NCI-H524 (cell line): ENCODE results near the gene PDILT.

Source experiments
- DNase-seq, 2 experiments: peaks; one replicate each; lab custom pipeline; 2025; lab: John Stamatoyannopoulos, UW

PDILT gene

GRCh38 chr16:20359997-20360396 lies 44.5 kb downstream of the PDILT start:
- DNase-seq, result peak in 1 of 2 experiments; percentile 1

- DNase-seq, result no peak
These were observed 49.3 kb downstream of the PDILT start for GRCh38 chr16:20355114-20355782.

GRCh38 chr16:20353379-20353778 lies 51.2 kb downstream of the PDILT start:
- no peak for DNase-seq

- DNase-seq, result no peak
These were observed 51.9 kb downstream of the PDILT start, which contains the start of gene UMOD for GRCh38 chr16:20352615-20353014. TSS of gene UMOD (minus strand) at chr16:20352715. CDS start at chr16:20350737, 1,978 bp downstream.

- DNase-seq, result no peak
These were observed 54.9 kb downstream of the PDILT start for GRCh38 chr16:20349615-20350014.

GRCh38 chr16:20348365-20349185 lies 56.0 kb downstream of the PDILT start:
- peak in 1 of 2 experiments; percentile 8 for DNase-seq

- no peak for DNase-seq
These were observed 56.7 kb downstream of the PDILT start for GRCh38 chr16:20347666-20348364.

GRCh38 chr16:20344611-20345010 lies 59.9 kb downstream of the PDILT start:
- DNase-seq, result no peak

GRCh38 chr16:20339744-20340143 lies 64.8 kb downstream of the PDILT start:
- DNase-seq, result no peak

- DNase-seq, result no peak
These were observed 67.6 kb downstream of the PDILT start for GRCh38 chr16:20336955-20337354.

GRCh38 chr16:20334396-20334795 lies 70.1 kb downstream of the PDILT start:
- no peak for DNase-seq

GRCh38 chr16:20333120-20333519 lies 71.4 kb downstream of the PDILT start:
- no peak for DNase-seq

- DNase-seq, result no peak
These were observed 72.1 kb downstream of the PDILT start for GRCh38 chr16:20332411-20332810.

GRCh38 chr16:20331635-20332034 lies 72.9 kb downstream of the PDILT start:
- no peak for DNase-seq

GRCh38 chr16:20329392-20330138 lies 75.0 kb downstream of the PDILT start:
- DNase-seq, result no peak

- no peak for DNase-seq
These were observed 77.0 kb downstream of the PDILT start, which contains the start of gene GP2 for GRCh38 chr16:20327444-20328041. TSS of gene GP2 (minus strand) at chr16:20327513. CDS start at chr16:20326431, 1,082 bp downstream.

- no peak for DNase-seq
These were observed 78.2 kb downstream of the PDILT start for GRCh38 chr16:20326321-20326720.

GRCh38 chr16:20325005-20325404 lies 79.5 kb downstream of the PDILT start:
- no peak for DNase-seq

- no peak for DNase-seq
These were observed 80.9 kb downstream of the PDILT start for GRCh38 chr16:20323591-20324117.

GRCh38 chr16:20322696-20323095 lies 81.8 kb downstream of the PDILT start:
- DNase-seq, result no peak

- DNase-seq, result no peak
These were observed 82.9 kb downstream of the PDILT start for GRCh38 chr16:20321671-20322070.
